Measurements from ENCODE around the gene ACVR1B. TPM values are rescaled to one million over a fixed set of nuclear protein-coding genes. Genes with fewer than 3 reads are reported as not detected.

Gene ACVR1B
- total and polyA plus RNA-seq, 2 experiments from 2014 or later, result 2.4 to 7.5 TPM

GRCh38 chr12:52003591-52003990 is 52.1 kb downstream of the ACVR1B start:
- TF ChIP-seq ZNF114 (CRISPR knock-in tag; IDR thresholded peaks at IDR 0.05) (no peak), ETS1 (IDR thresholded peaks at IDR 0.05) (no peak), ZNF331 (CRISPR knock-in tag; IDR thresholded peaks at IDR 0.05; ENCODE audit: low read depth) (no peak), NANOG (IDR thresholded peaks at IDR 0.05; ENCODE audit: borderline replicate concordance) (no peak), REST (IDR thresholded peaks at IDR 0.05; ENCODE audit: unreplicated experiment) (no peak), CREB1 (CRISPR knock-in tag; IDR thresholded peaks at IDR 0.05; ENCODE audit: low read depth) (no peak)
- no peaks in the 10 kb centered on the region for H3K36me3 ChIP-seq (ENCODE audit: insufficient read depth)
- DNase-seq (ENCODE audit: low spot score), result no peak
- peaks cover 7% of the 10 kb centered on the region; the same call in 1 of the 2 replicates for H3F3A ChIP-seq (replicated peaks; ENCODE audit: low read depth)
- H2AFZ ChIP-seq, result no peak overlapping the region
- no peak overlapping the region for H3K27ac ChIP-seq (ENCODE audit: low read depth)
- H3K4me3 ChIP-seq, result no peak overlapping the region
- no peaks in the 10 kb centered on the region for H3K9me2 ChIP-seq (ENCODE audit: insufficient read depth)
- Mint-ChIP-seq H3K27me3 (ENCODE audit: insufficient read depth, low read depth, poor library complexity) (peaks cover 45% of the 10 kb centered on the region), H3K9me3 (no peaks in the 10 kb centered on the region; the same call in 2 of the 3 replicates), H3K4me1 (peaks cover 26% of the 10 kb centered on the region), H3K27ac (no peak overlapping the region), H3K36me3 (ENCODE audit: low read depth) (peaks cover 4% of the 10 kb centered on the region; the same call in 2 of the 3 replicates), H3K4me3 (no peak overlapping the region)
- peaks cover 43% of the 10 kb centered on the region for H3K27me3 ChIP-seq (ENCODE audit: insufficient read depth)
- ATAC-seq, result no peak
- no peaks in the 10 kb centered on the region; the same call in 1 of the 2 replicates for H4K20me1 ChIP-seq (replicated peaks; ENCODE audit: insufficient read depth)
- no peak overlapping the region for H3K4me2 ChIP-seq
- H3K4me1 ChIP-seq (ENCODE audit: insufficient read depth), result peaks cover 8% of the 10 kb centered on the region; the same call in 1 of the 2 replicates
- H3K79me2 ChIP-seq (replicated peaks; ENCODE audit: insufficient read depth), result no peaks in the 10 kb centered on the region

GRCh38 chr12:52004042-52004648 is 52.6 kb downstream of the ACVR1B start:
- Histone ChIP-seq H3K27me3 (ENCODE audit: insufficient read depth) (peaks cover 49% of the 10 kb centered on the region), H3F3A (replicated peaks; ENCODE audit: low read depth) (peaks cover 7% of the 10 kb centered on the region; the same call in 1 of the 2 replicates), H3K4me3 (no peak overlapping the region), H3K4me2 (no peak overlapping the region), H3K27ac (ENCODE audit: low read depth) (no peak overlapping the region), H2AFZ (no peak overlapping the region), H3K79me2 (replicated peaks; ENCODE audit: insufficient read depth) (no peaks in the 10 kb centered on the region), H3K36me3 (ENCODE audit: insufficient read depth) (no peaks in the 10 kb centered on the region), H4K20me1 (replicated peaks; ENCODE audit: insufficient read depth) (no peaks in the 10 kb centered on the region), H3K9me2 (ENCODE audit: insufficient read depth) (no peaks in the 10 kb centered on the region), H3K4me1 (ENCODE audit: insufficient read depth) (peaks cover 10% of the 10 kb centered on the region; the same call in 1 of the 2 replicates)
- peak; percentile 90 for DNase-seq (ENCODE audit: low spot score)
- Mint-ChIP-seq H3K9me3 (no peaks in the 10 kb centered on the region; the same call in 2 of the 3 replicates), H3K4me1 (peaks cover 26% of the 10 kb centered on the region), H3K4me3 (no peak overlapping the region), H3K36me3 (ENCODE audit: low read depth) (peaks cover 4% of the 10 kb centered on the region; the same call in 2 of the 3 replicates), H3K27ac (no peak overlapping the region), H3K27me3 (ENCODE audit: insufficient read depth, low read depth, poor library complexity) (peaks cover 49% of the 10 kb centered on the region)
- TF ChIP-seq NANOG (IDR thresholded peaks at IDR 0.05; ENCODE audit: borderline replicate concordance) (no peak), CTCF (conservative IDR thresholded peaks at IDR 0.05; ENCODE audit: low read depth in 2 of 2) (peak; percentile 77 to 94)
- ATAC-seq, result peak; percentile 45

All from GM23338 (cell line).